A673 (cell line): Measurements from ENCODE around the gene POU3F1.

Experiments
- CTCF ChIP-seq: fragments of 300-800, 200-600 bp; sonication (generic); conservative IDR thresholded peaks from 2 replicates; pipeline ENCODE4 v1.5.1; 2017; ENCODE audit warnings: low read depth, mild to moderate bottlenecking, antibody characterized with exemption, low read length, moderate library complexity, mixed read lengths
- EZH2 ChIP-seq: fragments of 200-600 bp; sonication (generic); IDR thresholded peaks from 2 replicates; pipeline ENCODE4 v1.6.1; 2017; ENCODE audit warnings: borderline replicate concordance, low read depth, mild to moderate bottlenecking, mixed read lengths, antibody characterized with exemption, low read length; ENCODE audit not compliant: poor library complexity, severe bottlenecking

- TF ChIP-seq CTCF, result peak; percentile 24; the same call in 1 of the 2 replicates
- no peak for TF ChIP-seq EZH2
Observed at GRCh38 chr1:38037221-38037939, 9.2 kb downstream of the POU3F1 start.
